HG02840 (cell line): Measurements from ENCODE around the gene MMP14.
"Not testable (repeated sequence)": the region's sequence is repeated elsewhere in the genome, so short reads cannot be mapped to it uniquely, and the experiment has no call there.

Experiments
- ATAC-seq: cut with Tn5 transposase; IDR thresholded peaks from one replicate; pipeline ENCODE4 v1.9.1; 2021; ENCODE audit warnings: mild to moderate bottlenecking, moderate library complexity, moderate number of reproducible peaks; ENCODE audit not compliant: unreplicated experiment, low FRiP score

Gene MMP14

GRCh38 chr14:22854296-22854695, 17.9 kb downstream of the MMP14 start:
- ATAC-seq: not testable (repeated sequence)

DNA sequence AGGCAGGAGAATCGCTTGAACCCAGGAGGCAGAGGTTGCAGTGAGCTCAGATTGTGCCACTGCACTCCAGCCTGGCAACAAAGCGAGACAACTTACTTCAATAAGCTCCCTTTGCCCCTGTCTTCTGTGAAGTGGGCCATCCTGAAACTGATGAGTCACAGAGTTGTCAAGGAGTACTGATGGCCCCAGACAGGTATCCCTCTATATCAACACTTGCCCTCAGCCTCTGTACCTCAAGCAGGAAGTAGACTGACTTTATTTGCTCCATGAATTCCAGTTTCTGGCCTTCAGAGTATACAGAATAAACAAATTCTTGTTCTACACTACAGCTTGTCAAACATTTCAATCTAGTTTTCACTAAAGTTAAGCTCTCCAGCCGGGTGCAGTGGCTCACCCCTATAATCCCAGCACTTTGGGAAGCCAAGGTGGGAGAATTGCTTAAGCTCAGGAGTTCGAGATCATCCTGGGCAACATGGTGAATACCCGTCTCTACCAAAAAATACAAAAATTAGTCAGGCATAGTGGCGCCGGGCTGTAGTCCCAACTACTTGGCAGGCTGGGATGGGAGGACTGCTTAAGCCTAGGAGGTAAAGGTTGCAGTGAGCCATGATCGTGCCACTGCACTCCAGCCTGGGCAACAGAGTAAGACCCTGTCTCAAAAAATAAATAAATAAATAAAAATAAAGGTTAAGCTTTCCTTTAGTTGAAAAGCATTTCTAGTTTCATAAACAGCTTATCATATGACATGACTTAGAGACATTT, 18.8 kb downstream of the MMP14 start:
- ATAC-seq: no peak

- ATAC-seq: no peak
These were observed 20.0 kb downstream of the MMP14 start for GRCh38 chr14:22856428-22856827.

DNA sequence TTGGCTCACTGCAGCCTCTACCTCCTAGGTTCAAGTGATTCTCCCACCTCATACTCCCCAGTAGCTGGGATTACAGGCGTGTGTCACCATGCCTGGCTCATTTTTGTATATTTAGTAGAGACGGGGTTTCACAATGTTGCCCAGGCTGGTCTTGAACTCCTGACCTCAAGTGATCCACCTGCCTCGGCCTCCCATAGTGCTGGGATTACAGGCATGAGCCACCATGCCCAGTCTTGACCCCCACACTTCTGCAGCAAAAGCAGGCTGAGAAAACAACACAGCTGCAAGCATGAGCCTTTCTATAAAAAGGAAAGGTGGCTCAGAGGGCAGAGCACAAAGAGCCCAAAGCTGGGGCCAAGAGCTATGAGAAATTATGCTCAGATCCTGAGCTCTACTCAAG, 24.0 kb downstream of the MMP14 start:
- not testable (repeated sequence) for ATAC-seq

GRCh38 chr14:22861651-22862050, 25.3 kb downstream of the MMP14 start:
- no peak for ATAC-seq

GRCh38 chr14:22864979-22865378, 28.6 kb downstream of the MMP14 start:
- no peak for ATAC-seq

GRCh38 chr14:22865424-22866405, 29.3 kb downstream of the MMP14 start:
- no peak for ATAC-seq

- ATAC-seq: no peak
These were observed 30.5 kb downstream of the MMP14 start for GRCh38 chr14:22866874-22867273.

DNA sequence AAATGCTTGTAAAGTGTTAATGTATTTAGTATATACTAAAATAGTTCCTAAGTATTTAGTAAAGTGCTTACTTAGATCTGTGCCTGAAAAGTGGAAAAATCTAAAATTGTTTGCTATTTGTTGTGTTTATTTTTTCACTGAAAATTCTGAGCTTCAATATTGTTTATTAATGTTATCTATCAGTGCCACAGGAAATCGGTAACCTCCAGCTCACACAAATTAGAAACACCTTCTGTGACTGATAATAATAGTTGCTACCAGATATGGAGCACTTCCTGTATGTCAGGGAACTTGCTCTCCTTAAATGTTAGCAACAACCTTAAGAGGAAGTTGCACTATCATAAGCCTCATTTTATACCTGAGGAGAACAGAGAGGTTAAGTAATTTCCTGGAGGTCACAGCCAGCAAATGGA, 34.4 kb downstream of the MMP14 start:
- peak; percentile 27 for ATAC-seq

DNA sequence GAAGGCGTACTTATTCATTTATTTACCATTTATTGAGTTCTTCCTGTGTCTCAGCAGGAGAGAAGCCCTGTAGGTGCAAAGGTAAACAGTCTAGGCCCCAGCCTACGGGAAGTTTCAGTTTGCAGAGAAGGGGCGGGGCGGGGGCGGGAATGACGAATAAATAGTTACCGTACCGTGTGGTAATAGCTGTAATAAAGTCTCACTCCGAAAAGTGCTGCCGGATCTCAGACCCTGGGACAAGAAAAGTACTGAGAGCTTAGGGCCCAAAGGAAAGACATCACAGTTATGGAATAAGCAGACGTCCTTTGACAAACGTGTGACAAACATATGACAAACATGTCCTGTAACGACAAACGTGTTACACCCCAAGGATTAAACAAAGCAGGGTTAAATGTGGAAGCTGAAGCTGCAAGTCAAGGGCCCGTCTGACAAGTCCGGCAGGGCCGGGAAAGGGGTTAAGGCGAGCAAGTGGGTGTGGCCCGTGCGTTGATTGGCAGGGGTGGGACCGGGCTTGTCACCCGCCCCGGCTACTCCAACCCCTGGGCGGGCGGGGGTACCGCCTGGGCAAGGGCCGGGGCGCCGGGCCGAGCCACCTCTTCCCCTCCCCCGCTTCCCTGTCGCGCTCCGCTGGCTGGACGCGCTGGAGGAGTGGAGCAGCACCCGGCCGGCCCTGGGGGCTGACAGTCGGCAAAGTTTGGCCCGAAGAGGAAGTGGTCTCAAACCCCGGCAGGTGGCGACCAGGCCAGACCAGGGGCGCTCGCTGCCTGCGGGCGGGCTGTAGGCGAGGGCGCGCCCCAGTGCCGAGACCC, 35.0 kb downstream of the MMP14 start, which contains the start of gene LRP10:
Gene LRP10 (plus strand): TSS at position 517 of the 809 bp plus-strand sequence. CDS start 564 bp downstream, outside the sequence.
- ATAC-seq: peak; percentile 74

GRCh38 chr14:22872033-22872832, 35.8 kb downstream of the MMP14 start:
- ATAC-seq: peak; percentile 30

DNA sequence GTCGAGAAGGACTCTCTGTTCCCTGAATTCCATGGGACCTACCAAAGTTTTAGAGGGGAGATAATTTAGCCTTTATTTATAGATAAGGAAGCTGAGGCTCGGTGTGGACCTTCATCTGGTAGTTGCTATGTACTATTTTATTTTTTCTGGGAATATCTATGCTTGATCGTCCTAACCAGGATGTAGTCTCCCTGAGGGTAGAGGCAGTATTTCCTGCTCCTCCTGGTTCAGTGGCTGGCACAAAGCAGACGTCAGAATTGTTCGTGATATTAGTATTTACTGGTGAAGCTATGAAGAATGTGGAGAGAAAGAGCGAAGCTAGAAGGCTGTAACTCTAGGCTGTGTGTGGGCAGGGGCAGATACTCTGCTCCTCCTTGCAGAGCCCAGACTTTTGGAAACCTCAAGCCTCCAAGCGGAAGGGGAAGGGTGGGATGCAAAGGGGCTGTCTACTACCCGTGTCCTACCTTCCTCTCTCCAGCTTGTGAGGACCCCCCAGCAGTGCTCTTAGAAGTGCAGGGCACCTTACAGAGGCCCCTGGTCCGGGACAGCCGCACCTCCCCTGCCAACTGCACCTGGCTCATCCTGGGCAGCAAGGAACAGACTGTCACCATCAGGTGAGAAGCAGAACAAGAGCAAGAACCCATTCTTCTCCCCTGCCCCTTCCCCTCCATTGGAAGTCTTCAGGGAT, 36.6 kb downstream of the MMP14 start:
- ATAC-seq: no peak

GRCh38 chr14:22875003-22875747, 38.8 kb downstream of the MMP14 start:
- no peak for ATAC-seq

DNA sequence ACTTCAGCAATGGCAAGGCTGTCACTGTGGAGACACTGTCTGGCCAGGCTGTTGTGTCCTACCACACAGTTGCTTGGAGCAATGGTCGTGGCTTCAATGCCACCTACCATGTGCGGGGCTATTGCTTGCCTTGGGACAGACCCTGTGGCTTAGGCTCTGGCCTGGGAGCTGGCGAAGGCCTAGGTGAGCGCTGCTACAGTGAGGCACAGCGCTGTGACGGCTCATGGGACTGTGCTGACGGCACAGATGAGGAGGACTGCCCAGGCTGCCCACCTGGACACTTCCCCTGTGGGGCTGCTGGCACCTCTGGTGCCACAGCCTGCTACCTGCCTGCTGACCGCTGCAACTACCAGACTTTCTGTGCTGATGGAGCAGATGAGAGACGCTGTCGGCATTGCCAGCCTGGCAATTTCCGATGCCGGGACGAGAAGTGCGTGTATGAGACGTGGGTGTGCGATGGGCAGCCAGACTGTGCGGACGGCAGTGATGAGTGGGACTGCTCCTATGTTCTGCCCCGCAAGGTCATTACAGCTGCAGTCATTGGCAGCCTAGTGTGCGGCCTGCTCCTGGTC, 39.4 kb downstream of the MMP14 start:
- no peak for ATAC-seq

- no peak for ATAC-seq
These were observed 40.7 kb downstream of the MMP14 start for GRCh38 chr14:22877000-22877501.

DNA sequence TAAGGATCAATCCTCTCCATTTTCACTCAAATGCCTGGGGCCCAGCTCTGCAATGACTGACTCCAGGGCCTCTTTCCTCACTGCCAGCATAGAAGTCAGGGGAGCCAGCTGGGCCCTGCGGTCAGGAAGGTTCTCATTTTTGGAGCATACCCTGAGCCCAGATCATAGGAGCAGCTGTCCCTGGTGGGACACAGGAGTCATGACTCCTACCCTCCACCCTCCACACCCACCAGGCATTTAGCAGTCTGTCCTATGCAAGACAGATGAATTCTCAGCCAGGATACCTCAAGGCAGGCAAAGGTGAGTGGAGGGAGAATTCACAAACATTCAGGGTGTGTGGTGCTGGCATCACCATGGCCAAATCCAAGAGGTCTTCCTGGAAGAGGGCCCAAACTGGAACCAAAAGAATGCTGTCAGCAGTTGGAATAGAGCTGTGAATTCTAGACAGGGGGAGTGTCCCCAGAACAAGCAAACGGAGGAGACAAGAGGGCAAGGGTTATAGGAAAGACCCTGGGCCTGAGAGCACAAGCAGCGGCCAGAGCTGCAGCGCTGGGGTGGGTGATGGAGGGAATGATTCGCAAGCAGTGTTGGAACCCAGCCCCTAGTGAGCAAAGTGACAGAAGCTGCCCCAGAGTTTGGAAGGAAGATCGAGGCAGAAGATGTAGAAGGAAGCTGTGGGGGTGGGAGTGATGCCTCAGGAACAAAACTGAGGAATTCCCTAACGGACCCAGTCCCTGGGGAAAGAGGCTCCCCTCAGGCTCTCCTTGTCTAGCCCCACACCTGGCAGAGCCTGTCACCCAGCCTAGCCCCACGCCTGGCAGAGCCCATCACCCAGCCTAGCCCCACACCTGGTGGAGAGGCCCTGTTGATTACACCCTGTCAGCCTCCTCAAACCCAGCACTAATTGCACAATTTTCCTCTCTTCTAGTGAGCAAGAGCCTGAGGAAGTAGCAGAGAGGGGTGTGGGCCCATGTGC, 42.2 kb downstream of the MMP14 start:
- no peak for ATAC-seq

DNA sequence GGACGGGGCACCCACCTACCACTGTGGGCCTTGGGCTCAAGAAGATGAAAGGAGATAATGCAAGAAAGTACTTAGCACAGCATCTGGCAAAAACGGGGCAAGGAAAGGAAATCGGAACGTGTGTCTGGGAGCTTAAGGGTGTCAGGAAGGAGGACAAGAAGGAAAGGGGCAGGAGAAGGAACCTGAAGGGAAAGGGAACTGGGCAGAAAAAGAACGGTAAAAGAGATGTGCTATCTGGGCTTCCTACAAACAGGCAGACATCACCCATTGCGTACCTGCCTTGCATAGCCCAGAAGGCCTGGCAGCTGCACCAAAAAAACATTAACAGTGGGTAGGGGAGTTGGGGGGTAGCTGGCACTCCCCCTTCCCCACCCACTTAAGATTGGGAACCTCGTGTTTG, 45.7 kb downstream of the MMP14 start:
- ATAC-seq: no peak
